ENCODE results near the gene HGS. TPM values are rescaled to one million over a fixed set of nuclear protein-coding genes. Genes with fewer than 3 reads are reported as not detected.

Gene HGS
- total RNA-seq, 4 donors from 2014 or later, result 51.5 to 90.5 (median 66.6) TPM

GRCh38 chr17:81723651-81724209, 39.9 kb downstream of the HGS start:
- ATAC-seq, result no peak
- Histone ChIP-seq H3K4me1 (peaks cover 0 to 21% (median 5%) of the 10 kb centered on the region in 3 donors), H3K27me3 (peaks cover 60% of the 10 kb centered on the region), H3K36me3 (peaks cover 0 to 10% of the 10 kb centered on the region in 2 donors), H3K27ac (no peak overlapping the region), H3K4me3 (no peak overlapping the region), H3K9me3 (no peaks in the 10 kb centered on the region)
- TF ChIP-seq POLR2AphosphoS5 (IDR thresholded peaks at IDR 0.05) (no peak), CTCF (IDR thresholded peaks at IDR 0.05) (no peak), EP300 (IDR thresholded peaks at IDR 0.05) (no peak), POLR2A (IDR thresholded peaks at IDR 0.05) (no peak)
- 51 to 54% methylated on average over 11 of the region's 12 CpGs for WGBS, 2 donors (ENCODE audit: low coverage in 1 of 2)

- Histone ChIP-seq H3K27me3 (peaks cover 77% of the 10 kb centered on the region), H3K36me3 (no peaks in the 10 kb centered on the region), H3K27ac (no peak overlapping the region), H3K9me3 (no peaks in the 10 kb centered on the region), H3K4me3 (no peak overlapping the region), H3K4me1 (peaks cover 0 to 21% (median 5%) of the 10 kb centered on the region in 3 donors)
- TF ChIP-seq POLR2A (IDR thresholded peaks at IDR 0.05), result no peak
- no peak for TF ChIP-seq CTCF (IDR thresholded peaks at IDR 0.05)
- no peak for TF ChIP-seq POLR2AphosphoS5 (IDR thresholded peaks at IDR 0.05)
- no peak for TF ChIP-seq EP300 (IDR thresholded peaks at IDR 0.05)
- WGBS, 2 donors (ENCODE audit: low coverage in 1 of 2), result 55 to 69% methylated on average over 2 to 7 of the region's 9 CpGs
- ATAC-seq, result no peak
These were observed 41.6 kb downstream of the HGS start for GRCh38 chr17:81725439-81725838.

GRCh38 chr17:81726004-81726403, 42.2 kb downstream of the HGS start:
- no peak for ATAC-seq
- WGBS, 2 donors (ENCODE audit: low coverage in 1 of 2), result 29 to 60% methylated on average over 5 to 9 of the region's 9 CpGs
- Histone ChIP-seq H3K4me3 (no peak overlapping the region), H3K9me3 (no peaks in the 10 kb centered on the region), H3K4me1 (peaks cover 0 to 21% (median 5%) of the 10 kb centered on the region in 3 donors), H3K36me3 (no peaks in the 10 kb centered on the region), H3K27ac (no peak overlapping the region), H3K27me3 (peaks cover 83% of the 10 kb centered on the region)
- TF ChIP-seq POLR2AphosphoS5 (IDR thresholded peaks at IDR 0.05) (no peak), EP300 (IDR thresholded peaks at IDR 0.05) (no peak), POLR2A (IDR thresholded peaks at IDR 0.05) (no peak), CTCF (IDR thresholded peaks at IDR 0.05) (no peak)

- H3K27me3 ChIP-seq, result peaks cover 90% of the 10 kb centered on the region
- TF ChIP-seq POLR2AphosphoS5 (IDR thresholded peaks at IDR 0.05) (no peak), EP300 (IDR thresholded peaks at IDR 0.05) (no peak), POLR2A (IDR thresholded peaks at IDR 0.05) (no peak), CTCF (IDR thresholded peaks at IDR 0.05) (no peak)
- peaks cover 0 to 15% (median 5%) of the 10 kb centered on the region in 3 donors for H3K4me1 ChIP-seq
- H3K27ac ChIP-seq, result no peak overlapping the region
- 92 to 96% methylated on average over 11 of the region's 23 CpGs for WGBS, 2 donors (ENCODE audit: low coverage in 1 of 2)
- no peaks in the 10 kb centered on the region for H3K9me3 ChIP-seq
- H3K36me3 ChIP-seq, result no peaks in the 10 kb centered on the region
- no peak overlapping the region for H3K4me3 ChIP-seq
- no peak for ATAC-seq
These were observed 43.7 kb downstream of the HGS start for GRCh38 chr17:81727324-81728031.

All from gastroesophageal sphincter (tissue), 4 donors.